PC-3 (cell line): ENCODE measurements around the gene ATP6V1G2. TPM values are rescaled to one million over a fixed set of nuclear protein-coding genes. Genes with fewer than 3 reads are reported as not detected.
A peak's percentile ranks its signal among the peaks of the same experiment; 100 is the strongest.
"Not testable (repeated sequence)": the region's sequence is repeated elsewhere in the genome, so short reads cannot be mapped to it uniquely, and the experiment has no call there.

ENCODE experiments used
- ATAC-seq: fragments of 200-7000 bp; cut with Tn5 transposase; 2 replicates; pipeline ENCODE4 v1.9.1; 2020; ENCODE audit warnings: mild to moderate bottlenecking, moderate library complexity
- BruUV-seq: library from RNA; stranded (reverse); fragments of 400-500 nt; replicated peaks from 2 replicates; lab custom pipeline; 2021; lab: Mats Ljungman, UMichigan
- CTCF ChIA-PET: fragments of 300-600 bp; sonication (Branson Sonifier 250); formaldehyde crosslinking; loops from one replicate; lab custom pipeline; 2022; ENCODE audit warnings: antibody characterized with exemption; lab: Charles Lee
- POLR2A ChIA-PET: fragments of 300-600 bp; sonication (Branson Sonifier 250); formaldehyde crosslinking; loops from one replicate; lab custom pipeline; 2022; ENCODE audit warnings: antibody characterized with exemption; ENCODE audit not compliant: unreplicated experiment; lab: Charles Lee
- DNase-seq: peaks from one replicate; pipeline ENCODE4 v3.0.0-alpha.2; 2015
- H2AFZ ChIP-seq: fragments of 300-600 bp; sonication (generic); 2 replicates; pipeline ENCODE4 v1.6.0; 2016; ENCODE audit warnings: antibody characterized with exemption, low read length
- H3F3A ChIP-seq: fragments of 300-600 bp; sonication (generic); one replicate; pipeline ENCODE4 v1.6.0; 2017; ENCODE audit warnings: antibody characterized with exemption, low read length, control low read depth, mild to moderate bottlenecking; ENCODE audit not compliant: unreplicated experiment
- H3K27ac ChIP-seq: fragments of 300-600 bp; sonication (generic); 2 replicates; pipeline ENCODE4 v1.5.1; 2016; ENCODE audit warnings: mild to moderate bottlenecking, low read length
- H3K27me3 ChIP-seq: fragments of 300-600 bp; sonication (generic); 2 replicates; pipeline ENCODE4 v1.6.1; 2016; ENCODE audit warnings: low read length, mixed read lengths
- H3K36me3 ChIP-seq: fragments of 300-600 bp; sonication (generic); 2 replicates; pipeline ENCODE4 v1.6.1; 2016; ENCODE audit warnings: low read depth, mixed run types, low read length, mixed read lengths
- H3K4me1 ChIP-seq: fragments of 300-600 bp; sonication (generic); 2 replicates; pipeline ENCODE4 v1.5.1; 2016; ENCODE audit warnings: low read length; ENCODE audit not compliant: insufficient read depth
- H3K4me2 ChIP-seq: fragments of 300-600 bp; sonication (generic); 2 replicates; pipeline ENCODE4 v1.6.0; 2016; ENCODE audit warnings: low read length
- H3K4me3 ChIP-seq: fragments of 300-600 bp; sonication (generic); 2 replicates; pipeline ENCODE4 v1.5.1; 2016; ENCODE audit warnings: mild to moderate bottlenecking, low read length, mixed read lengths
- H3K79me2 ChIP-seq: fragments of 300-600 bp; sonication (generic); 2 replicates; pipeline ENCODE4 v1.6.1; 2017; ENCODE audit warnings: low read length, mixed read lengths
- H3K9ac ChIP-seq: fragments of 300-600 bp; sonication (generic); 2 replicates; pipeline ENCODE4 v1.6.0; 2016; ENCODE audit warnings: mild to moderate bottlenecking, low read length
- H3K9me2 ChIP-seq: fragments of 300-600 bp; sonication (generic); replicated peaks from 2 replicates; pipeline ENCODE4 v1.6.1; 2016; ENCODE audit warnings: mixed run types, low read length, mixed read lengths
- H3K9me3 ChIP-seq: fragments of 300-600 bp; sonication (generic); 2 replicates; pipeline ENCODE4 v1.6.1; 2016; ENCODE audit warnings: low read length, mixed read lengths
- H4K20me1 ChIP-seq: fragments of 300-600 bp; sonication (generic); 2 replicates; pipeline ENCODE4 v1.6.1; 2016; ENCODE audit warnings: low read length, mixed read lengths
- EZH2 ChIP-seq: fragments of 300-600 bp; sonication (generic); IDR thresholded peaks from one replicate; pipeline ENCODE4 v1.6.1; 2017; ENCODE audit warnings: antibody characterized with exemption, mild to moderate bottlenecking, low read length; ENCODE audit not compliant: unreplicated experiment
- EZH2phosphoT487 ChIP-seq: fragments of 300-600 bp; sonication (generic); IDR thresholded peaks from 2 replicates; pipeline ENCODE4 v1.6.1; 2018; ENCODE audit warnings: mild to moderate bottlenecking, antibody characterized with exemption, low read length, borderline replicate concordance
- intact Hi-C: fragments of 100-400 bp; cut with micrococcal nuclease; formaldehyde crosslinking; loops from 2 replicates; pipeline ENCODE4 v1.9.0; 2023
- total RNA-seq: library from RNA; depleted of rRNA; stranded (reverse); fragments of >200 nt; gene quantifications from 2 replicates; pipeline ENCODE4 v1.2.3, GENCODE V29; 2014
- TF ChIP-seq, protein P1 (sequence below): fragments of 300-600 bp; sonication (generic); conservative IDR thresholded peaks from 2 replicates; pipeline ENCODE4 v1.5.1; 2017; ENCODE audit warnings: antibody characterized with exemption, low read depth, mild to moderate bottlenecking, low read length

The ATP6V1G2 gene
- total RNA-seq, 1 experiment from 2014 or later, result 1.2 TPM

DNA sequence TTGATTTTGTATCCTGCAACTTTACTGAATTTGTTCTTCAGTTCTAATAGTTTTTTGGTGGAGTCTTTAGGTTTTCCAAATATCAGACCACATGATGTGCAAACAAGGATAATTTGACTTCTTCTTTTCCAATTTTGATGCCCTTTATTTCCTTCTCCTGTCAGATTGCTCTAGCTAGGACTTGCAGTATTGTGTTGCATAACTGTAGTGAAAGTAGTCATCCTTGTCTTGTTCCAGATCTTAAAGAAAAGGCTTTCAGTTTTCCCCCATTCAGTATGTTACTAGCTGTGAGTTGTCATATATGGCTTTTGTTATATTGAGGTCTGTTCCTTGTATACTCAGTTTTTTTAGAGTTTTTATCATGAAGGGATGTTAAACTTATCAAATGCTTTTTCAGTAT lies 43.8 kb downstream of the ATP6V1G2 start:
- peaks cover 7% of the 10 kb centered on the region; the same call in 1 of the 2 replicates for H3K4me1 ChIP-seq
- no peaks in the 10 kb centered on the region for H3K27me3 ChIP-seq
- no TSS peak for BruUV-seq
- ATAC-seq (no peak), DNase-seq (no peak)
- no peak for TF ChIP-seq EZH2phosphoT487
- TF ChIP-seq, protein P1, sequence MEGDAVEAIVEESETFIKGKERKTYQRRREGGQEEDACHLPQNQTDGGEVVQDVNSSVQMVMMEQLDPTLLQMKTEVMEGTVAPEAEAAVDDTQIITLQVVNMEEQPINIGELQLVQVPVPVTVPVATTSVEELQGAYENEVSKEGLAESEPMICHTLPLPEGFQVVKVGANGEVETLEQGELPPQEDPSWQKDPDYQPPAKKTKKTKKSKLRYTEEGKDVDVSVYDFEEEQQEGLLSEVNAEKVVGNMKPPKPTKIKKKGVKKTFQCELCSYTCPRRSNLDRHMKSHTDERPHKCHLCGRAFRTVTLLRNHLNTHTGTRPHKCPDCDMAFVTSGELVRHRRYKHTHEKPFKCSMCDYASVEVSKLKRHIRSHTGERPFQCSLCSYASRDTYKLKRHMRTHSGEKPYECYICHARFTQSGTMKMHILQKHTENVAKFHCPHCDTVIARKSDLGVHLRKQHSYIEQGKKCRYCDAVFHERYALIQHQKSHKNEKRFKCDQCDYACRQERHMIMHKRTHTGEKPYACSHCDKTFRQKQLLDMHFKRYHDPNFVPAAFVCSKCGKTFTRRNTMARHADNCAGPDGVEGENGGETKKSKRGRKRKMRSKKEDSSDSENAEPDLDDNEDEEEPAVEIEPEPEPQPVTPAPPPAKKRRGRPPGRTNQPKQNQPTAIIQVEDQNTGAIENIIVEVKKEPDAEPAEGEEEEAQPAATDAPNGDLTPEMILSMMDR, result no peak
- TF ChIP-seq EZH2, result no peak
- no peak overlapping the region for H3K4me3 ChIP-seq
- ChIA-PET CTCF (interaction anchor here (0.6 kb wide), 1 partner anchor 16 kb away, joined by 3 read pairs; no protein-coding TSS in a partner anchor), POLR2A (no interaction called here)
- peaks cover 24% of the 10 kb centered on the region; the same call in 1 of the 2 replicates for H4K20me1 ChIP-seq
- peaks cover 20% of the 10 kb centered on the region for H3K36me3 ChIP-seq
- peaks cover 65% of the 10 kb centered on the region for H3K79me2 ChIP-seq
- intact Hi-C loops, result no loop called here
- H3K9me3 ChIP-seq, result no peaks in the 10 kb centered on the region
- H3K27ac ChIP-seq, result no peak overlapping the region
- no peaks in the 10 kb centered on the region for H3F3A ChIP-seq
- no peak overlapping the region for H2AFZ ChIP-seq
- H3K4me2 ChIP-seq, result no peak overlapping the region
- no peaks in the 10 kb centered on the region for H3K9me2 ChIP-seq
- no peak overlapping the region for H3K9ac ChIP-seq

DNA sequence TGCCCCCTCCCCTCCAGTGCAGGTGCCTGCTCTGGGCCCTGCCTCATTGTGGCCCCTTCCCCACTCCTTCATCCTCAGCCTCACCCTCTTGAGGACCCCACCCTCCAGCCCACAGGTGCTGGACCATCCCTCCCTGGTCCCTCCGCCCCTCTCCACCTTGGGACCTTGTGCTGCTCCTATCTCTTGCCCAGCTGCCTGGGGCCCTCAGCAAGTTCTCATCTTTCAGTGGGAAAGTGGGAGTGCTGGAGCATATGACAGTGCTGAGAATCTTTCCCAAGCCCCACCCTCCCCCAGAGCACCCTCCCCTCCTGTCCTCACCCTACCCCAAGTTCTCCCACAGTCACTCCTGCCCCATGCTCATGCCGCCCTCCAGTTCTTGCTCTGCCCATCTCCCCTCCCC lies 46.8 kb downstream of the ATP6V1G2 start:
- Histone ChIP-seq H4K20me1 (peaks cover 24% of the 10 kb centered on the region; the same call in 1 of the 2 replicates), H3K4me2 (peak overlapping the region; percentile 84), H3K79me2 (peaks cover 84% of the 10 kb centered on the region), H3K4me3 (peak overlapping the region; percentile 70; the same call in 1 of the 2 replicates), H3K4me1 (peaks cover 28% of the 10 kb centered on the region)
- CTCF ChIA-PET, H3K9me3 ChIP-seq, H3K9ac ChIP-seq, H3K36me3 ChIP-seq, intact Hi-C loops, H3F3A ChIP-seq, H3K27me3 ChIP-seq, ATAC-seq, H3K9me2 ChIP-seq, H3K27ac ChIP-seq, BruUV-seq, POLR2A ChIA-PET, H2AFZ ChIP-seq, DNase-seq: not testable (repeated sequence)

DNA sequence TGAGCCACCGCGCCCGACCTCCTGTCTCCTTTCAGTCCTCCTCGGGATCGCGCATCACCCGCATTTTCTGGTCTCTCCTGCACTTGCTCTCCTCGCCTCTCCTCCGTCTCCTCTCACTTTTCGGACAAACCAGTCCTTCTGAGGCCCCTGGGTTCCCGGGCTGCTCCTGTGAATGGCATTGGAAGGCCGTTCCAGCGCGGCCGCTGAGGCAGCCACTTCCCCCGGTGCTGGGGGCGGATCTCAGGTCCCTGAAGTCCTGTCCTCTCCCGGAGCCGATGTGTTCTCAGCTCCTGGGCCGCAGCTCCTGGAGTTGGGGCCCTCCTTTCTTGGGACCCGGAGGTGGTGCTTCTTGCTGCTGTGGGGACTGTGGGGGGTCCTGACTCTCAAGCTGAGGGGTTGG lies 47.7 kb downstream of the ATP6V1G2 start:
- POLR2A ChIA-PET, result interaction anchor here (0.6 to 0.7 kb wide), 2 partner anchors 62 to 99 kb away, joined by 3 to 5 read pairs; no protein-coding TSS in a partner anchor
- TF ChIP-seq EZH2 (no peak), EZH2phosphoT487 (no peak)
- TF ChIP-seq, protein P1, result no peak

More for the DNA sequence above, 47.7 kb downstream of the ATP6V1G2 start:
- CTCF ChIA-PET, result no interaction called here
- ATAC-seq (no peak), DNase-seq (peak; percentile 31)
- intact Hi-C loops, result loop anchor here (1.0 kb wide), 1 partner anchor 44 kb away; the partner anchor contains the start of gene DDX39B
- no peak overlapping the region for H3K27ac ChIP-seq
- no TSS peak for BruUV-seq
- H3K27me3 ChIP-seq, result no peaks in the 10 kb centered on the region
- peaks cover 24% of the 10 kb centered on the region; the same call in 1 of the 2 replicates for H4K20me1 ChIP-seq
- peaks cover 83% of the 10 kb centered on the region for H3K79me2 ChIP-seq
- peak overlapping the region; percentile 70 for H3K4me3 ChIP-seq
- H3K9me3 ChIP-seq, result no peaks in the 10 kb centered on the region
- H3K4me1 ChIP-seq, result peaks cover 28% of the 10 kb centered on the region
- peak overlapping the region; percentile 53; the same call in 1 of the 2 replicates for H2AFZ ChIP-seq
- no peaks in the 10 kb centered on the region for H3K9me2 ChIP-seq
- peak overlapping the region; percentile 20 for H3K9ac ChIP-seq
- H3K4me2 ChIP-seq, result peak overlapping the region; percentile 84
- no peaks in the 10 kb centered on the region for H3F3A ChIP-seq
- H3K36me3 ChIP-seq, result 0 out of 2 replicates have a peak, but pooled peaks cover 4% of the 10 kb centered on the region
